Ishikawa (cell line): ENCODE results near the gene ZSWIM5.

ENCODE experiments used
- FOXM1 ChIP-seq: IDR thresholded peaks from 2 replicates; pipeline ENCODE4 v1.6.1; 2012; ENCODE audit warnings: low read depth, borderline replicate concordance
- MAX ChIP-seq: IDR thresholded peaks from 2 replicates; pipeline ENCODE4 v1.6.1; 2012
- TAF1 ChIP-seq: IDR thresholded peaks from 2 replicates; pipeline ENCODE4 v1.6.1; 2012; ENCODE audit warnings: low read depth, mild to moderate bottlenecking
- YY1 ChIP-seq: IDR thresholded peaks from 2 replicates; pipeline ENCODE4 v1.6.1; 2012; ENCODE audit warnings: low read depth
- TF ChIP-seq, protein P1 (sequence below): IDR thresholded peaks from 2 replicates; pipeline ENCODE4 v1.6.1; 2012; ENCODE audit warnings: low read depth, mild to moderate bottlenecking

DNA sequence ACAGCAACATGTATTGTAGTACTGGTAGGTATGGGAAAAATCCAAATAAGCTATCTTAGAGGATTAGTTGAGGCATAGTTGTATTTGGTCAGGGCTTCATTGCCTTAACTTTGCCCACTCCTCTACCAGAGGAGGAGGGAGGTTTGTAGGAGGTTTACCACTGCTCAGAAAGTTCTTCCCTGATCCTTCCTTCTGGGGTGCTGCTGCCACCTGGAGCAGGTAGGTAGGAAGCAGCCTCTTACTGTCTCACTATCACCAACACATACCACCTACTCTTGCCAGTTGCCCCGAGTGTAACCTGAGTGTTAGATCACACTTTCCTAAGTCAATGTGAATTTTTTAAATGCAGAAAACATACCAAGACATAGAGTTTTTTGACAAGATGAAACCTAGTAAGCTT is 24.1 kb upstream of the ZSWIM5 start:
- TF ChIP-seq, protein P1, sequence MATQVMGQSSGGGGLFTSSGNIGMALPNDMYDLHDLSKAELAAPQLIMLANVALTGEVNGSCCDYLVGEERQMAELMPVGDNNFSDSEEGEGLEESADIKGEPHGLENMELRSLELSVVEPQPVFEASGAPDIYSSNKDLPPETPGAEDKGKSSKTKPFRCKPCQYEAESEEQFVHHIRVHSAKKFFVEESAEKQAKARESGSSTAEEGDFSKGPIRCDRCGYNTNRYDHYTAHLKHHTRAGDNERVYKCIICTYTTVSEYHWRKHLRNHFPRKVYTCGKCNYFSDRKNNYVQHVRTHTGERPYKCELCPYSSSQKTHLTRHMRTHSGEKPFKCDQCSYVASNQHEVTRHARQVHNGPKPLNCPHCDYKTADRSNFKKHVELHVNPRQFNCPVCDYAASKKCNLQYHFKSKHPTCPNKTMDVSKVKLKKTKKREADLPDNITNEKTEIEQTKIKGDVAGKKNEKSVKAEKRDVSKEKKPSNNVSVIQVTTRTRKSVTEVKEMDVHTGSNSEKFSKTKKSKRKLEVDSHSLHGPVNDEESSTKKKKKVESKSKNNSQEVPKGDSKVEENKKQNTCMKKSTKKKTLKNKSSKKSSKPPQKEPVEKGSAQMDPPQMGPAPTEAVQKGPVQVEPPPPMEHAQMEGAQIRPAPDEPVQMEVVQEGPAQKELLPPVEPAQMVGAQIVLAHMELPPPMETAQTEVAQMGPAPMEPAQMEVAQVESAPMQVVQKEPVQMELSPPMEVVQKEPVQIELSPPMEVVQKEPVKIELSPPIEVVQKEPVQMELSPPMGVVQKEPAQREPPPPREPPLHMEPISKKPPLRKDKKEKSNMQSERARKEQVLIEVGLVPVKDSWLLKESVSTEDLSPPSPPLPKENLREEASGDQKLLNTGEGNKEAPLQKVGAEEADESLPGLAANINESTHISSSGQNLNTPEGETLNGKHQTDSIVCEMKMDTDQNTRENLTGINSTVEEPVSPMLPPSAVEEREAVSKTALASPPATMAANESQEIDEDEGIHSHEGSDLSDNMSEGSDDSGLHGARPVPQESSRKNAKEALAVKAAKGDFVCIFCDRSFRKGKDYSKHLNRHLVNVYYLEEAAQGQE: no peak
- no peak for TF ChIP-seq TAF1
- TF ChIP-seq MAX: no peak
- no peak for TF ChIP-seq FOXM1
- TF ChIP-seq YY1: no peak
